A673 (cell line): ENCODE measurements around the gene NLGN3. TPM values are rescaled to one million over a fixed set of nuclear protein-coding genes. Genes with fewer than 3 reads are reported as not detected.
A peak's percentile ranks its signal among the peaks of the same experiment; 100 is the strongest.

Experiments used
- BruUV-seq: library from RNA; stranded (reverse); fragments of 400-500 nt; replicated peaks from 2 replicates; lab custom pipeline; 2021; lab: Mats Ljungman, UMichigan
- CTCF ChIA-PET: fragments of 300-600 bp; sonication (Branson Sonifier 250); formaldehyde crosslinking; loops from one replicate; lab custom pipeline; 2022; ENCODE audit warnings: antibody characterized with exemption; lab: Charles Lee
- POLR2A ChIA-PET: fragments of 300-600 bp; sonication (Branson Sonifier 250); formaldehyde crosslinking; loops from one replicate; lab custom pipeline; 2022; ENCODE audit warnings: antibody characterized with exemption; ENCODE audit not compliant: low non-redundant PET; lab: Charles Lee
- DNase-seq: peaks from one replicate; pipeline ENCODE4 v3.0.0-alpha.2; 2015; ENCODE audit warnings: low spot score
- H3K27ac ChIP-seq: fragments of 200-600 bp; sonication (generic); 2 replicates; pipeline ENCODE4 v1.5.1; 2016; ENCODE audit warnings: mixed run types, low read depth, mild to moderate bottlenecking, mixed read lengths, antibody characterized with exemption, low read length; ENCODE audit not compliant: poor library complexity, severe bottlenecking
- H3K27me3 ChIP-seq: fragments of 200-600 bp; sonication (generic); replicated peaks from 2 replicates; pipeline ENCODE4 v1.6.1; 2017; ENCODE audit warnings: mixed run types, low read depth, mild to moderate bottlenecking, mixed read lengths, antibody characterized with exemption, low read length; ENCODE audit not compliant: insufficient read depth, poor library complexity
- H3K36me3 ChIP-seq: fragments of 200-600 bp; sonication (generic); 2 replicates; pipeline ENCODE4 v1.6.1; 2016; ENCODE audit warnings: mixed run types, mild to moderate bottlenecking, mixed read lengths, antibody characterized with exemption, low read length; ENCODE audit not compliant: insufficient read depth, poor library complexity, severe bottlenecking
- H3K4me1 ChIP-seq: fragments of 200-600 bp; sonication (generic); 2 replicates; pipeline ENCODE4 v1.6.1; 2017; ENCODE audit warnings: mixed run types, mild to moderate bottlenecking, mixed read lengths, antibody characterized with exemption, low read length; ENCODE audit not compliant: insufficient read depth, poor library complexity, severe bottlenecking
- H3K4me3 ChIP-seq: fragments of 200-600 bp; sonication (generic); 2 replicates; pipeline ENCODE4 v1.5.1; 2016; ENCODE audit warnings: low read depth, mixed run types, mild to moderate bottlenecking, mixed read lengths, low read length; ENCODE audit not compliant: poor library complexity, severe bottlenecking
- H3K9me3 ChIP-seq: fragments of 200-600 bp; sonication (generic); 2 replicates; pipeline ENCODE4 v1.6.1; 2016; ENCODE audit warnings: mixed run types, low read depth, mild to moderate bottlenecking, mixed read lengths, antibody characterized with exemption, low read length; ENCODE audit not compliant: poor library complexity, severe bottlenecking
- EZH2 ChIP-seq: fragments of 200-600 bp; sonication (generic); IDR thresholded peaks from 2 replicates; pipeline ENCODE4 v1.6.1; 2017; ENCODE audit warnings: borderline replicate concordance, low read depth, mild to moderate bottlenecking, mixed read lengths, antibody characterized with exemption, low read length; ENCODE audit not compliant: poor library complexity, severe bottlenecking
- intact Hi-C: fragments of 100-400 bp; cut with micrococcal nuclease; formaldehyde crosslinking; loops from one replicate; pipeline ENCODE4 v1.10.0; 2022; ENCODE audit not compliant: unreplicated experiment
- total RNA-seq: library from RNA; stranded (reverse); gene quantifications from 2 replicates; pipeline ENCODE4 v1.2.3, GENCODE V29; 2021
- TF ChIP-seq, protein P1 (sequence below): fragments of 300-800, 200-600 bp; sonication (generic); conservative IDR thresholded peaks from 2 replicates; pipeline ENCODE4 v1.5.1; 2017; ENCODE audit warnings: low read depth, mild to moderate bottlenecking, antibody characterized with exemption, low read length, moderate library complexity, mixed read lengths

Gene NLGN3
- total RNA-seq, 1 experiment from 2014 or later: 1.2 TPM

DNA sequence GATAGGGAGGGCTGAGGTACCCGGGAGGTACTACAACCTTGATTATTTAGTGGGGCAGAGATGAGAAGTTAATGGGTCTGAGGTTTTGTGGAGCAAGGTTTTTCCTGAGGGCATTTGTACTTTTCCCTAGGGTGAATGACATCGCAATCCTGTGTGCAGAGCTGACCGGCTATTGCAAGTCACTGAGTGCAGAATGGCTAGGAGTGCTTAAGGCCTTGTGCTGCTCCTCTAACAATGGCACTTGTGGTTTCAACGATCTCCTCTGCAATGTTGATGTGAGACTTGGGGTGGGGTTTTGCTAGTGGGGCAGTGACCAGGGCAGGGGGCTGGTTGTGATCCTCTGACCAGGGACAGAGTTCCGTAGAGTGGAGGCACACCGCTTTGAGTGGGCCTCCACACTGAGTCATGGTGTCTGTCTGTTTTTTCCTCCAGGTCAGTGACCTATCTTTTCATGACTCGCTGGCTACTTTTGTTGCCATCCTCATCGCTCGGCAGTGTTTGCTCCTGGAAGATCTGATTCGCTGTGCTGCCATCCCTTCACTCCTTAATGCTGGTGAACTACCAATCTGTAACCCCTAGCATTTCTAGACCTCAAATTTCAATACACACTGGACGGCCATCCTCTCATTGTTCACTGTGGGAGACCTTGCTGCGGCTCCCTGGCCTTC is 16.3 kb upstream of the NLGN3 start:
- Histone ChIP-seq H3K9me3 (no peaks in the 10 kb centered on the region), H3K27ac (no peak overlapping the region), H3K36me3 (peaks cover 32% of the 10 kb centered on the region), H3K27me3 (no peaks in the 10 kb centered on the region), H3K4me3 (no peak overlapping the region), H3K4me1 (no peaks in the 10 kb centered on the region)
- DNase-seq: no peak
- TF ChIP-seq EZH2: no peak
- TF ChIP-seq, protein P1, sequence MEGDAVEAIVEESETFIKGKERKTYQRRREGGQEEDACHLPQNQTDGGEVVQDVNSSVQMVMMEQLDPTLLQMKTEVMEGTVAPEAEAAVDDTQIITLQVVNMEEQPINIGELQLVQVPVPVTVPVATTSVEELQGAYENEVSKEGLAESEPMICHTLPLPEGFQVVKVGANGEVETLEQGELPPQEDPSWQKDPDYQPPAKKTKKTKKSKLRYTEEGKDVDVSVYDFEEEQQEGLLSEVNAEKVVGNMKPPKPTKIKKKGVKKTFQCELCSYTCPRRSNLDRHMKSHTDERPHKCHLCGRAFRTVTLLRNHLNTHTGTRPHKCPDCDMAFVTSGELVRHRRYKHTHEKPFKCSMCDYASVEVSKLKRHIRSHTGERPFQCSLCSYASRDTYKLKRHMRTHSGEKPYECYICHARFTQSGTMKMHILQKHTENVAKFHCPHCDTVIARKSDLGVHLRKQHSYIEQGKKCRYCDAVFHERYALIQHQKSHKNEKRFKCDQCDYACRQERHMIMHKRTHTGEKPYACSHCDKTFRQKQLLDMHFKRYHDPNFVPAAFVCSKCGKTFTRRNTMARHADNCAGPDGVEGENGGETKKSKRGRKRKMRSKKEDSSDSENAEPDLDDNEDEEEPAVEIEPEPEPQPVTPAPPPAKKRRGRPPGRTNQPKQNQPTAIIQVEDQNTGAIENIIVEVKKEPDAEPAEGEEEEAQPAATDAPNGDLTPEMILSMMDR: no peak
- BruUV-seq: no TSS peak
- CTCF ChIA-PET: interaction anchor here (0.6 kb wide), 1 partner anchor 65 kb away, joined by 3 read pairs; no protein-coding TSS in a partner anchor
- intact Hi-C loops: no loop called here
- POLR2A ChIA-PET: interaction anchor here (0.6 kb wide), 1 partner anchor 102 kb away, joined by 6 read pairs; no protein-coding TSS in a partner anchor

DNA sequence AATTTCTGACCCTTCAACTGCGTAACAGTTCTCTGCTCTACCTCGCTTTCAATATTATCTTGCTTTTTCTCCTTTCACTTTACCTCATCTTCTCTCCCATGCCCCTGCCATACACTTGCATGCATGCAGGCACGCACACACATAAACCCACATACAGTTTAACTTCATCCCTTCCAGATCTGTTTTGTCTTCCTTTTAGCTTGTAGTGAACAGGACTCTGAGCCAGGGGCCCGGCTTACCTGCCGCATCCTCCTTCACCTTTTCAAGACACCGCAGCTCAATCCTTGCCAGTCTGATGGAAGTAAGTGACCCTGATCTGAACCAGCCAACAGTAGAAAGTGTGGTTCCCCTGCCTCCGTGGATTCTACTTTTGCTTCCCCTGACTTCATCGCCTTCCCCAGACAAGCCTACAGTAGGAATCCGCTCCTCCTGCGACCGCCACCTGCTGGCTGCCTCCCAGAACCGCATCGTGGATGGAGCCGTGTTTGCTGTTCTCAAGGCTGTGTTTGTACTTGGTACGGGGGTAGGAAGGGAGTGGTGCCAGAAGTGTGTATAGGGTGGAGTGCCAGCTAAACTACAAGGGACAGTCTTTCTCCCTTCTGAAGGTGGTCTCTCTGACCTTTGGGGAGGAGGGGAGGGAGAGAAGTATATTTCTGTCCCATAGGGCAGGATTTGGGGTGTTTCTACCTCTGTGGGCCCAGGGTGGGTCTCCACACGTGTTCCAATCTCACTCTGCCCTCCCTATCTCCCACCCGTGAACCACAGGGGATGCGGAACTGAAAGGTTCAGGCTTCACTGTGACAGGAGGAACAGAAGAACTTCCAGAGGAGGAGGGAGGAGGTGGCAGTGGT is 15.5 kb upstream of the NLGN3 start:
- Histone ChIP-seq H3K36me3 (peaks cover 32% of the 10 kb centered on the region), H3K27me3 (no peaks in the 10 kb centered on the region), H3K4me3 (no peak overlapping the region), H3K4me1 (no peaks in the 10 kb centered on the region), H3K9me3 (no peaks in the 10 kb centered on the region), H3K27ac (no peak overlapping the region)
- DNase-seq: peak; percentile 66
- TF ChIP-seq, protein P1: peak; percentile 90
- TF ChIP-seq EZH2: no peak
- POLR2A ChIA-PET: interaction anchor here (0.6 kb wide), 1 partner anchor 103 kb away, joined by 6 read pairs; no protein-coding TSS in a partner anchor
- CTCF ChIA-PET: interaction anchor here (0.6 kb wide), 1 partner anchor 66 kb away, joined by 3 read pairs; no protein-coding TSS in a partner anchor
- BruUV-seq: TSS peak; percentile 18
- intact Hi-C loops: no loop called here

DNA sequence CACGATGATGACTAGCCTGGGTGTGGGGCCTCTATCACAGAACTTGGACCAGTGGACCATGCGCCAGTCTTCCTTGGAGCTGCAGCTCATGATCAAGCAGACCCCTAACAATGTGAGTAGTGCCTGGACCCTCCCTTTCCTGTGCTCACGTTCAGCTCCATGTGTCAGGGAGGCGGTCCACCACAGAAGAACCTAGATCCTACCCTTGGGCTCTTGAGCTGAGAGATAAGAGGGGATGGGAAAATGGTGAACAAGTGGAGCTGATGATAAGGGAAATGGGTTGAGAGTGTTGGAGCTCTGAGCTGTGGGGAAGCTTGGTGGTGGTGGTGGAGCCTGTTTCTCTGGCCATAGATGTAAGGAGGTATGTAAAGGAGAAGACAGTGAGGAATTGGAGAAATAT is 13.1 kb upstream of the NLGN3 start:
- no peak for TF ChIP-seq EZH2
- TF ChIP-seq, protein P1: no peak
- Histone ChIP-seq H3K27me3 (no peaks in the 10 kb centered on the region), H3K4me3 (no peak overlapping the region), H3K36me3 (peaks cover 30% of the 10 kb centered on the region), H3K27ac (no peak overlapping the region), H3K4me1 (no peaks in the 10 kb centered on the region), H3K9me3 (no peaks in the 10 kb centered on the region)
- ChIA-PET POLR2A (no interaction called here), CTCF (interaction anchor here (0.6 kb wide), 1 partner anchor 959 kb away, joined by 3 read pairs; no protein-coding TSS in a partner anchor)
- DNase-seq: no peak
- BruUV-seq: no TSS peak
- intact Hi-C loops: no loop called here
